GM18867 (cell line): ENCODE data around the gene SNX5.
A peak's percentile ranks its signal among the peaks of the same experiment; 100 is the strongest.

Experiments
- ATAC-seq: cut with Tn5 transposase; IDR thresholded peaks from one replicate; pipeline ENCODE4 v1.9.1; 2021; ENCODE audit warnings: mild to moderate bottlenecking, moderate library complexity; ENCODE audit not compliant: unreplicated experiment

SNX5 gene

GRCh38 chr20:17941826-17942196 lies 26.8 kb downstream of the SNX5 start:
- ATAC-seq: no peak

DNA sequence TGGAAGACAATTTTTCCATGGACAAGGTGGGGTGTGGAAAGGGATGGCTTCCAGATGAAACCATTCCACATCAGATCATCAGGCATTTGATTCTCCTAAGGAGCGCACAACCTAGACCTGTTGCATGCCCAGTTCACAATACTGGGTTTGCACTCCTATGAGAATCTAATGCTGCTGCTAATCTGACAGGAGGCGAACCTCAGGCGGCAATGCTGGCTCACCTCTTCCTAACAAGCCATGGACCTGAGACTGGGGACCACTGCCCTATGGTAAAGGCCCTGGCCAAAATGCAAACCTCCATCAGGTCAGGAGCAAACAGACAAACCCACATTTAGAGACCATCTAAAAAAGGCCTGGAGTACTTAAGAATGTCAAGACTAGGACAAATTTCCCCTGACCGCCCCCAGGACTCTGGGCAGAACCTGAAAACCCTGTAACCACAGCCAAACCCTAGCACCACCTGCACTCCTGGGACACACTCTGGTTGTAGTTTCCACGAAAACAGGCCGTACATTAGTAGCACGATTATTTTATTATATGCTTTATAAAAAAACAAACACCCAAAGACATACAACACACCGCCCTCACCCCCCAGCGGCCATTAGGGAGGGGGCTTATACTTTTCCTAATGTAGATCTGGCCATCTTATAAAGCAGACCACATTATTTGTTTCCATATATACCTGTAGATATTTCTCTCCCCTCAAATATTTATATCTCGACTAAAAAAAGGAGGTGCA lies 27.3 kb downstream of the SNX5 start:
- ATAC-seq: no peak

DNA sequence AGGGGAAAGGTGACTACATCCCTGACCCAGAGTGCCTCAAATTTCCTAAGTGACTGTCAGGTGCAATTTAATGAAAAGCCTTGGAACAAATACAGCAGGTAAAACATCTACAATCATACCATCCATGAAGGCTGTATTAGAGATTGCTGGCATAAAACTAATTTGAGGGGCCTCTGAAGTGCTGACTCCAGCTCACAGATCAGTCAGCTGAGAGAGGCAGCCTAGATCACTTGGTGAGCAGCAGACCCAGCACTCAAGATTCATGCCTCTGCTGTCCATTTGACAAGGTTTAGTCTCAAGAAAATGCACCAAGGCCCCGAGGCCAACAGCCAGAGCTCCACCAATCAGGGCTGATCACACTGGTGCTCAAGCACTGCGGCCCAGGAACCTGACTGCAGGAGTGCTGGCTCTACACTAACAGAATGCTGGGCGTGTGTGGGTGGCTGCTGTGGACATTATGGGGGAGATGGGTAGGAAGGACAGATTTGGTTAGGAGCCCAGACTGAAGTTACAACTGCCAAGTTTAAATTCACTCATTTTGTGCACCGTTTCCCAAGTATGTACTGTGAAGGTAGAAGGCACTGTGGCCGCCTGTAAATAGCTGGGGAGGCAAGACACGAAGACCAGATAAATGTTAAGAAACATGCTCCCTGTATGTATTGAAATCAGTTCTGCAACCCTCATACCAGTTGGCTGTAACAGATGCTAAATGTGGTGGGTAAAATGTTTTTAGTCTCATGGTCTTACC lies 28.2 kb downstream of the SNX5 start:
- ATAC-seq: no peak

- ATAC-seq: no peak
Observed at GRCh38 chr20:17939622-17940223, 28.9 kb downstream of the SNX5 start.

- peak; percentile 74 for ATAC-seq
Observed at GRCh38 chr20:17938871-17939619, 29.5 kb downstream of the SNX5 start.

DNA sequence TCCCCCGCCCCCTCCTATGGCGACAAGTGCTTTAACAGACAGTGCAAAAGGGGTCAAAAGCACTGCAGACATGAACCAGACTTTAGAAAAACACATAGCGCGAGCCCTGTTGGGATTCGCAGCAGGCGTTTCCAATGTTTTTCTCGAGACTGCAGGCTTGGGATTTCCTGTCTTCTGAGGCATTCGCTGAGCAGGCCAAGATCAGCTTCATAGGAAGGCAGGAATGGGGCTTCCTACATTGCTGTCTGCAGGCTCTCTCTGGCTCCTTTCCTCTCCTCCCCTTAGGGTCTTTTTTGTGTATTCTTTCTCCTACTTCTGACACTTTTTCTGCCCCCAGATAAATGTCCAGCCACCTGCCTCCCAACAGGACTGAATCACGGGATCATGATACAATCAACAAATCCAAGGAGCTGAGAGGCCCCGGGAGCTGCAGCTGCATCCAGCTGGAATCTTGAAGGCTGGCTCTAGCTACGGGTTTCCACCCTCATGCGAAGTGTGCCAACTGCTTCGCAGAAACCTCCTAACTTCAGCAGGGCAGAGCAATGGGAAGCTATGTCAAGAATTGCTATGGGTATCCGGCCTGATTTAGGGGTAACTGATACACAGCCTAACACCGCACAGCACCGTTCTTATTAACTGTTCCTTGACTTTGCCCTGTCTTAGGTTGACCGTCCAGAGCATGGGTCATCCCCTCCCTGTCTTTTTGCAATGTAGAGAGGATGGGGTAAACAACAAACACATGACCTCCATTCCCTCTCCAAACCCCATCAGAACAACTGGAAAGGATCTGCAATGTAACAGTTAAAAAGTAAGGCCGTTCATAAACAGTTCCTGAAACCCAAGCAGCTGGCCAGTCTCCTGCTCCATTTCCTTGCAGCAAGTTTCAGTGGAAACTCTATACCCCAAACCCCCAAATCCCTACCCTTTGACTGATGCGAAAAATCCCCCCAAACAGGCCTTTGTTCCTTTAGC lies 31.5 kb downstream of the SNX5 start:
- no peak for ATAC-seq

- ATAC-seq: no peak
Observed at GRCh38 chr20:17936286-17936760, 32.3 kb downstream of the SNX5 start.

DNA sequence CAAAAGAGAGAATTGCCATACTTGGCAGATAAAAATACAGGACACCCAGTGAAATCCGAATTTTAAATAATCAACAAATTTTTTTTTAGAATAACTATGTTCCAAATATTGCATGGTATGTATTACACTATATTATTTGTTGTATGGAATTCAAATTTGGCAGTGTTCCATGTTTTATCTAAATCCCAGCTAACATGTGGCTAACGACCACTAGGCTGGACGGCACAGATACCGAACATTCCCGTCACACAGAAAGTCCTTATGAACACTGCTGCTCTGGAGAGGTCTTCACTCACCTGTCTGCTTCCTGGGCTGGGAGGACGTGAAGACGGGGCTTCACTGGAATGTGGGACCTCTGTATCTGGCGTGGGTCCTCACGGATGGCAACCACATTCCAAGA lies 32.8 kb downstream of the SNX5 start:
- ATAC-seq: no peak

DNA sequence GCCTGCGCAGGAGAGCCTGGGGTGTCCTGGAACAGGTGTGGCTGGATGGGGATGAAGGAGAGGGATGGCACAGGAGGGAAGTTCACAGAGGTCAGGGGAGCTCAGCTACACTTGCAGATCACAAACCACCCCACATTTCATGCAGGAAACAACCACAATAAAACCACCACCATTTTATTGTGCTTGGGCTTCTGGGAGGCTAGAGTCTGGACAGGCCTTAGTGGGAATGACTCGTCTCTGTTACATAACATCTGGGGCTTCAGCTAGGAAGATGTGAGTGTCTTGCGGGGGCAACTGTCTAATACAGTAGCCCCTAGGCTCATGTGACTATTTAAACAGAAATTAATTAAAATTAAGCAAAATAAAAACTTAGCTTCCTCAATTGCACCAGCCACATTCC lies 33.4 kb downstream of the SNX5 start:
- no peak for ATAC-seq

DNA sequence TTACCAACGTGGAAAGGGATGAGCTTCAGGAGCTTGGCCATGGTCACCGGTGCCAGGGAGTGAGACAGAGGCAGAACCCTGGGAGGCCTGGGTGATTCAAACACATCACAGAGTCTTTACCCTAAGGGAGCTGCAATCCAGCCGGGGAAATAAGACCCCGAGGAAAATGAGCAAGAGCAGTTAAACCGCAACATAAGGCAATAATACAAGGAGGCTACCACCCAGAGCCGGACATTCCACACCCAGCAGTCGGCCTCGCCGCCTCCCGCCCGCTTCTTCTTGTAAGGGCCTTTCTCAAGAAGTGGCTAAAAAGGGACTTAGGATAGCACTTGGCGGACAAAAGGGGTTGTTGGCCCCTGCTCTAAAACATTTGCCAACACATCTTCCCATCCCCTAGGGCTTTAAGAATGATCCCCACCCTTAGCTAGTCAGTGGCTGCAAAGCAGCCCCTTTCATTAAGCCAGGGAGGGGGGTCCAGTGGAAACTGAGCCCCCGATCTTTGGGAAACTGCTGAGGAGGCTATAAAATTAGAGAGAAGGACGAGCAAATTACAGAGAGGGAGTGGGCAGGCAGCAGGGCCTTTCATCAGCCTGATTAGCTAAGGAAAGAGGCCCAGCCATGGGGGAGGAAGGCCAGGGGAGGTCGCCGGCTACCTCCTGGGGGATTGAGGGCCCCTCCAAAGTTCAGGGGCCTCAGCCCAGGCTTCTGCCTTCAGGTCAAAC lies 34.3 kb downstream of the SNX5 start:
- ATAC-seq: no peak

GRCh38 chr20:17933711-17934110 lies 34.9 kb downstream of the SNX5 start:
- no peak for ATAC-seq

GRCh38 chr20:17933121-17933520 lies 35.5 kb downstream of the SNX5 start:
- ATAC-seq: no peak

DNA sequence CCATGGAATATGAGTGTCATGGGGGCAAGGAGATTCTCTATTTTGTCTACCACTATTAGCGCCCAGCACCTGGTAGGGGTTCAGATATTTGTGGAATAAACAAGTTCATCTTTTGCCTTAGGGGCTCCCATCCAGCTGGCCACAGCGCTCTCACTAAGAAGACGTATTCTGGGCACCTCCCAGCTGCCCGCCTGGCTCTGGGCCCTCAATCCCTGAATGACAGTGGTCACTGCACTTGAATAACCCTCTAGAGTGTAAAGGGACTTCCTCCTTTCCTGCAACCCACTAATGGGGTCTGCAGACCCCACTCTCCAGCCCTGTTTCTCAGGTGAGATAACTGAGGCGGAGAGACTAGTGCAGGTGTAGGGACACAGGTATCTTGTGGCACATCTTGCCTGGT lies 36.2 kb downstream of the SNX5 start:
- no peak for ATAC-seq

DNA sequence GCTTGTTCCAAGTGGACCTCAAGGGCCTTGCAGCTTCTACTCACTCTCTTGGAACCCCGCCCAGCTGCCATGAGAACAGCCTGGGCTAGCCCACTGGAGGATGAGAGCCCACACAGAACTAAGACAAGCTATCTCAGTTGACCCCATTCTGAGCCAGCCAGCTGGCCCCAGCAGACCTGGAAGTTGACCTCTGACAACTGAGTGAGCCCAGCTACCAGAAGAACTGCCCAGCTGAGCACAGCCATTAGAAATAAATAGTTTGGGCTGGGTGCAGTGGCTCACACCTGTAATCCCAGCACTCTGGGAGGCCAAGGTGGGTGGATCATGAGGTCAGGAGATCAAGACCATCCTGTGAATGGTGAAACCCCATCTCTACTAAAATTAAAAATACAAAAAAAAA lies 37.1 kb downstream of the SNX5 start:
- ATAC-seq: no peak

DNA sequence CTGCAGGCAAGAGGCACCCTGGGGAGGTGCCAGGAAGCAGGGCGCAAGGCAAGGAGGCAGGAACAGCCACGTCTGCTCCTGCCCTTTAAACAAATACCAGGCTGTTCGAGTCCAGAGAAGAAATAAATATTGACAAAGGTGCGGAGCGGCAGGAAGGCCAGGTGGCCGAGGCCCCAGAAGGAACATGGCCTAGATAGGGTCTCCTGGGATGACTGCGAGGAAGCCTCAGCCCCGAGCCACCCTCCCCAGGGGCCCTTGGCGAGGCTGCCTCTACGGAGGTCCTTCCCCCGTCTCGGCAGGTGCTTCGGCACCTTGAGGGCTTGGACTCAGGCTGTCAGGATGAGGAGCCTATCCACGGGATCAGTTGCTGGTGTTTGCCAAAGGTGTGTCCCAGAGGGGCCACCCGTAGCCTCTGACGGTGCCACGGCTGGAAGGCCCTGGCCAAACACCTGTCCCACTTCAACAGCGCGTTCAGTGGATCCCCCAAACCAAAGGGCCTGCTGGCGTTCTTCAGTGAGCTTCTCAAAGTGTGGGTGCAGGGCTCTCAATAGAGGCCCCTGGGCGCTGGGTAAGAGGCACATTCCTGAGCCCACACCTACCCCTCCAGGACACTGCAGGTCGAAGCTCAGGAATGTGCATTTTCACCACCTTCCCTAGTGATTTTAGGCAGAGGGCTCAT lies 39.8 kb downstream of the SNX5 start:
- no peak for ATAC-seq

- no peak for ATAC-seq
Observed at GRCh38 chr20:17928211-17928611, 40.4 kb downstream of the SNX5 start.

GRCh38 chr20:17925940-17926300 lies 42.7 kb downstream of the SNX5 start:
- no peak for ATAC-seq

- ATAC-seq: no peak
Observed at GRCh38 chr20:17925141-17925939, 43.3 kb downstream of the SNX5 start.
